ENCODE measurements around the gene WDR26. TPM values are rescaled to one million over a fixed set of nuclear protein-coding genes. Genes with fewer than 3 reads are reported as not detected.
"Not testable (repeated sequence)": the region's sequence is repeated elsewhere in the genome, so short reads cannot be mapped to it uniquely, and the experiment has no call there.

WDR26 gene
- total RNA-seq: 100 to 1,000 TPM in 1 of 2 donors, 10 to 100 TPM in 1; 86.1 to 104 TPM
- polyA plus RNA-seq (ENCODE audit: insufficient read depth, low read depth, low replicate concordance): 105 TPM
- long read RNA-seq, donor 1, full-length matches to known transcripts: 4 of 23 reads
- long read RNA-seq, donor 1, partial matches to known transcripts: 19 of 23 reads
- long read RNA-seq, donor 1, other reads (novel, unspliced or antisense): 0 of 23 reads
- long read RNA-seq, donor 2, full-length matches to known transcripts: 1 of 1 reads
- long read RNA-seq, donor 2, partial matches to known transcripts: 0 of 1 reads
- long read RNA-seq, donor 2, other reads (novel, unspliced or antisense): 0 of 1 reads

DNA sequence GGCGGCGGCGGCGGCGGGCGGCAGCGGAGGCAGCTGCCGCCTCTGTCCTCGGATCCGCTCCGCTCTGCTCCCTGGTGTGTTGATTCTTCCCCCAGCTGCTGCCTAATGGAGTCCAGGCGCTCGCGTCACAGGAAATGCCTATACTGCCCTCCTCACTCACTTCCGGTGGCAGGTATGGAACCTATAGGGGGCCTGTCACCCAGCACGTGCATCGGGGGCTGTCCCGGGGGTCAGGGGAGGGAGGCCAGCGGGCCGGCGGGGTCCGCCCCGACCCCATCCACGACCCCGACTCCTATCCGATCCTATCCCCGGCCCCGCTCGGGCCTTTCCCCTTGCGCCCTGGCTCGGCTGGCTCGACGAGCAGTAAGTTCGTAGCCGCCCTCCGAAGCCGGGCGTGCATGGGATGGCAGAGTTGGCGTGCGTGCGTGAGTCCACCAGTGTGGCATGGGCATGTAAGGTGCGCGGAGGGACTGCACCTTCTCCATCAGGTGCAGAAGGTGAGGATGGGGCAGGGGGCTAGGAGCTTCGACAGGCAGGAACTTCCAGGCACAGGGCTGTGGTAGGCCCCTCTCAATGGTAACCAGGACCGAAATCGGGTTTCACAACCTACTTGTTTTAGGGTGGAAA is at the start of gene WDR26:
Gene WDR26 (minus strand): TSS at position 107 of the 627 bp plus-strand sequence.
- H3K36me3 ChIP-seq (ENCODE audit: low read depth, missing control alignments): no peaks in the 10 kb centered on the region
- peak within 1 kb of the TSS; percentile 98 to 99 for H3K27ac ChIP-seq
- intact Hi-C loops (cut with DNase I; ENCODE audit: low total_unique reads): no loop called here
- H3K9me3 ChIP-seq: no peaks in the 10 kb centered on the region
- H3K4me3 ChIP-seq: peak within 1 kb of the TSS; percentile 92 to 97
- peaks cover 22% of the 10 kb centered on the region for H3K4me1 ChIP-seq
- DNase-seq: peak; percentile 94
- H3K27me3 ChIP-seq: no peaks in the 10 kb centered on the region
- 0% methylated on average over 7 to 26 of the region's 46 CpGs for WGBS, 2 donors
- TF ChIP-seq POLR2A (IDR thresholded peaks at IDR 0.05): peak; percentile 31
- TF ChIP-seq, protein P1, sequence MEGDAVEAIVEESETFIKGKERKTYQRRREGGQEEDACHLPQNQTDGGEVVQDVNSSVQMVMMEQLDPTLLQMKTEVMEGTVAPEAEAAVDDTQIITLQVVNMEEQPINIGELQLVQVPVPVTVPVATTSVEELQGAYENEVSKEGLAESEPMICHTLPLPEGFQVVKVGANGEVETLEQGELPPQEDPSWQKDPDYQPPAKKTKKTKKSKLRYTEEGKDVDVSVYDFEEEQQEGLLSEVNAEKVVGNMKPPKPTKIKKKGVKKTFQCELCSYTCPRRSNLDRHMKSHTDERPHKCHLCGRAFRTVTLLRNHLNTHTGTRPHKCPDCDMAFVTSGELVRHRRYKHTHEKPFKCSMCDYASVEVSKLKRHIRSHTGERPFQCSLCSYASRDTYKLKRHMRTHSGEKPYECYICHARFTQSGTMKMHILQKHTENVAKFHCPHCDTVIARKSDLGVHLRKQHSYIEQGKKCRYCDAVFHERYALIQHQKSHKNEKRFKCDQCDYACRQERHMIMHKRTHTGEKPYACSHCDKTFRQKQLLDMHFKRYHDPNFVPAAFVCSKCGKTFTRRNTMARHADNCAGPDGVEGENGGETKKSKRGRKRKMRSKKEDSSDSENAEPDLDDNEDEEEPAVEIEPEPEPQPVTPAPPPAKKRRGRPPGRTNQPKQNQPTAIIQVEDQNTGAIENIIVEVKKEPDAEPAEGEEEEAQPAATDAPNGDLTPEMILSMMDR (IDR thresholded peaks at IDR 0.05): no peak

DNA sequence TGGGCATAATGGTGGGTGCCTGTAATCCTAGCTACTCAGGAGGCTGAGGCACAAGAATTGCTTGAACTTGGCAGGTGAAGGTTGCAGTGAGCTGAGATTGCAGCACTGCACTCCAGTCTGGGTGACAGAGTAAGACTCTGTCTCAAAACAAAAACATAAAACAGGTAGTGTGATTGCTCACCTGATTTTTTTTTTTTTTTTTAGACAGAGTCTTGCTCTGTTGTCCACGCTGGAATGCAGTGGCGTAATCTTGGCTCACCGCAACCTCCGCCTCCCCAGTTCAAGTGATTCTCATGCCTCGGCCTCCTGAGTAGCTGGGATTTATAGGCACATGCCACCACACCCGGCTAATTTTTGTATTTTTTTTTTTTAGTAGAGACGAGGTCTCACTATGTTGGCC is 48.6 kb upstream of the WDR26 start:
- H3K4me3 ChIP-seq; H3K36me3 ChIP-seq (ENCODE audit: low read depth, missing control alignments); H3K9me3 ChIP-seq; H3K4me1 ChIP-seq; H3K27ac ChIP-seq; intact Hi-C loops (cut with DNase I; ENCODE audit: low total_unique reads); H3K27me3 ChIP-seq; DNase-seq: not testable (repeated sequence)
- 87 to 95% methylated on average over 7 of the region's 7 CpGs for WGBS, 2 donors

DNA sequence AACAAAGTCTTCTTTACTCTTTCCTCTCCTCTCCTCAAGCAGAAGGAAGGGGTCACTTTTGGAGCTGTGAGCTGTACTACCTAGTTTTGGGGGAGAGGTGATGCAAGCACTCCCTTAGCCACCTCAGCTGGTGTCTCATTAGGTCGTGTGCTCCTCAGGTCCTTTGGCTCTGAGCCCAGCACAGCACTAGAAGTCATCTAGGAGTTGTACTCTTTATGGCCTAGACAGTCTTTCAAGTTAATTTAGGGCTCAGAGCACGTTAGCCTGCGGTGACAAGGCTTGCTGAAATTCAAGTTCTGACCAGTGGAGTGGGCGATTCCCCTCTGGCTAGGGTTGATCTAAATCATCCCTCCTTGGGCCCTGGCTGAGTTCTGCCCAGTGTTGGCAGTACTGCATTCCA is 48.0 kb upstream of the WDR26 start:
- H3K27ac ChIP-seq: no peak overlapping the region
- no peak overlapping the region for H3K4me3 ChIP-seq
- H3K9me3 ChIP-seq: no peaks in the 10 kb centered on the region
- no peaks in the 10 kb centered on the region for H3K27me3 ChIP-seq
- no peaks in the 10 kb centered on the region for H3K4me1 ChIP-seq
- no peak for TF ChIP-seq POLR2A (IDR thresholded peaks at IDR 0.05)
- TF ChIP-seq, protein P1 (IDR thresholded peaks at IDR 0.05): no peak
- no peak for DNase-seq
- H3K36me3 ChIP-seq (ENCODE audit: low read depth, missing control alignments): no peaks in the 10 kb centered on the region
- 77 to 78% methylated on average over 4 of the region's 4 CpGs for WGBS, 2 donors
- intact Hi-C loops (cut with DNase I; ENCODE audit: low total_unique reads): no loop called here

DNA sequence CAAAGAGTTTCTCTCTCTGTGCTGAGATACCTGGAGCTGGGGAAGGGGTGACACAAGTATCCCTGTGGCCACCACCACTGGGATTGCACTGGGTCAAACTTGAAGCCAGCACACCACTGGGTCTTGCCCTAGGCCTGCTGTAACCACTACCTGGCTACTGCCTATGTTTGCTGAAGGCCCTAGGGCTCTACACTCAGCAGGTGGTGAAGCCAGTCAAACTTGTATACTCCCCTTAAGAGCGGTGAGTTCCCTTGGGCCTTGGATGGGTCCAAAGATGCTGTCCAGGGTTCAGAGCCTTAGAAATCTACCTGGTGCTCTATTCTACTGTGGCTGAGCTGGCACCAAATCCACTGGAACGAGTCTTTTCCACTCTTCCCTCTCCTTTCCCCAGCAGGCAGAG is 47.0 kb upstream of the WDR26 start:
- H3K36me3 ChIP-seq (ENCODE audit: low read depth, missing control alignments): no peaks in the 10 kb centered on the region
- no peaks in the 10 kb centered on the region for H3K27me3 ChIP-seq
- no peak for DNase-seq
- intact Hi-C loops (cut with DNase I; ENCODE audit: low total_unique reads): no loop called here
- WGBS, 2 donors: 88 to 93% methylated on average over 2 of the region's 2 CpGs
- TF ChIP-seq, protein P1 (IDR thresholded peaks at IDR 0.05): no peak
- no peak for TF ChIP-seq POLR2A (IDR thresholded peaks at IDR 0.05)
- no peak overlapping the region for H3K4me3 ChIP-seq
- H3K9me3 ChIP-seq: no peaks in the 10 kb centered on the region
- no peak overlapping the region for H3K27ac ChIP-seq
- H3K4me1 ChIP-seq: no peaks in the 10 kb centered on the region

DNA sequence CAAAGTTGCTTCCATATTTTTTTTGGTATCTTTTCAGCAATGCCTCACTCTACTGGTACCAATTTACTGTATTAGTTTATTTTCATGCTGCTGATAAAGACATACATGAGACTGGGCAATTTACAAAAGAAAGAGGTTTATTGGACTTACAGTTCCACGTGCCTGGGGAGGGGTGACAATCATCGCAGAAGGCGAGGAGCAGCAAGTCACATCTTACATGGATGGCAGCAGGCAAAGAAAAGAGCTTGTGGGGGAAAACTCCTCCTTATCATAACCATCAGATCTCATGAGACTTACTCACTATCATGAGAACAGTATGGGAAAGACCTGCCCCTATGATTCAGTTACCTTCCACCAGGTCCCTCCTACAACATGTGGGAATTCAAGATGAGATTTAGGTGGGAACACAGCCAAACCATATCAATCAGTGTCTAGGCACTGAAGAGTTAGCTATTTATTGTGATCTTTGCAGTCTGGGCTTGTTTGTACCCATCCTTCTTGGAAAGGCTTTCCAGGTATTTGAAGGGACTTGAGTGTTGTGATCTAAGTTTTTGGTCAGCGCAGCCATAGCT is 46.4 kb upstream of the WDR26 start:
- H3K9me3 ChIP-seq; intact Hi-C loops (cut with DNase I; ENCODE audit: low total_unique reads); H3K4me3 ChIP-seq; H3K4me1 ChIP-seq; H3K36me3 ChIP-seq (ENCODE audit: low read depth, missing control alignments); H3K27ac ChIP-seq; H3K27me3 ChIP-seq; DNase-seq: not testable (repeated sequence)
- WGBS, 2 donors: 97 to 98% methylated on average over 4 of the region's 4 CpGs

DNA sequence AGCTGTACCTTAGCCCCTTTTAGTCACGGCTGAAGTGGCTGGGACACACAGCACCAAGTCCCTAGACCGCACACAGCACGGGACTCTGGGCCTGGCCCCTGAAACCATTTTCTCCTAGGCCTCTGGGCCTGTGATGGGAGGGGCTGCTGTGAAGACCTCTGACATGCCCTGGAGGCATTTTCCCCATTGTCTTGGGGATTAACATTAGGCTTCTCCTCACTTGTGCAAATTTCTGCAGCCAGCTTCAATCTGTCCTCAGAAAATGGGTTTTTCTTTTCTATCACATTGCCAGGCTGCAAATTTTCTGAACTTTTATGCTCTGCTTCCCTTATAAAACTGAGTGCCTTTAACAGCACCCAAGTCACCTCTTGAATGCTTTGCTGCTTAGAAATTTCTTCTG is 45.6 kb upstream of the WDR26 start:
- intact Hi-C loops (cut with DNase I; ENCODE audit: low total_unique reads): not testable (repeated sequence)
- WGBS, 2 donors: 91 to 97% methylated on average over 3 of the region's 3 CpGs

More for the DNA sequence above, 45.6 kb upstream of the WDR26 start:
- not testable (repeated sequence) for H3K4me1 ChIP-seq; H3K4me3 ChIP-seq; H3K36me3 ChIP-seq (ENCODE audit: low read depth, missing control alignments); H3K27ac ChIP-seq; H3K9me3 ChIP-seq; H3K27me3 ChIP-seq; DNase-seq

Data from testis (tissue), 5 donors.